ENCODE results near the gene EGF.

EGF gene

DNA sequence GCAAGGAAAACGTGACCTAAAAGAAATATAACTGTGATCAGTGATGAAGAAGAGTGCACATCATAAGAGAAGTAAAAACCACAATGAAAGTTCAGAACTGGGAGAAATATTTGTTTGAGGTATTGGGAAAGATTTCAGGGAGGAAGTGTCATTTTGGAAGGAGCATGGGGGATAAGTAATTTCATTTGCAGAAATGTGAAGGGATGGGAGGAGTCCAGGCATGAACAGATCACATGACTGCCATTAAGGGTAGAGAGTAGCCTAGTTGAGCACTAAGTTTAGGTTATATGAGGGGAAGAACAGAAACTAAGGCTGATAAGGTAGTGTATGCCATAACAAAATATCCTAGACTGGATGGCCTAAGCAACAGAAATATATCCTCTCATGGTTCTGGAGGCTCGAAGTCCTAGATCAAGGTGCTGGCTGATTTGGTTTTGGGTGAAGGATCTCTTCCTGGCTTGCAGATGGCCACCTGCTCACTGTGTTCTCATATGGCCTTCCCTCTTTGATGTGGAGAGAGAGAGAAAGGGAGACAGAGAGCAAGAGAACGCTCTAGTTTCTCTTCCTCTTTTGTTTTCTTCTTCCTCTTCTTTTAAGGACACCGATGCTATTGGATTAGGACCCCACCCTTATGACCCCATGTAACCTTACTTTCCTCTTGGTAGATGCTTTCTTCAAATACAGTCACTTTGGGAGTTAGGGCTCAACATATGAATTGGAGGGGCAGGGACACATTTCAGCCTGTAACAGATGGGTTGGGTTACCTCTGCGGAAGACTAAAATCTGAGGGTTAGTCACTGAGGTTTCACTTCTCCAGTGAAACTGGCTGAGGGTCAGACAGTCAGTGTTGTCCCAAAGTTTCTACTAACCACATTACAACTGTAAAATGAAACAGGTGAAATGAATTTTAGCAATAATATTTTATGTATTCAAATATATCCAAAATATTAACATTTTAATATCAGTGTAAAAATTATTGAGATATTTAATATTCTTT lies 77.9 kb downstream of the EGF start:
- Histone ChIP-seq H3K36me3 (no peaks in the 10 kb centered on the region), H3K27ac (no peak overlapping the region), H3K4me3 (ENCODE audit: low read depth in 1 of 2, low read length in 1 of 2) (no peak overlapping the region), H3K27me3 (no peaks in the 10 kb centered on the region), H3K9me3 (no peaks in the 10 kb centered on the region), H3K4me1 (ENCODE audit: control insufficient read depth in 1 of 2, insufficient read depth in 1 of 2, low read depth in 1 of 2, low read length in 1 of 2) (no peaks in the 10 kb centered on the region)
- TF ChIP-seq CTCF (IDR thresholded peaks at IDR 0.05) = no peak

GRCh38 chr4:109993116-109993515 lies 80.4 kb downstream of the EGF start:
- Histone ChIP-seq H3K27ac (no peak overlapping the region), H3K36me3 (no peaks in the 10 kb centered on the region), H3K27me3 (no peaks in the 10 kb centered on the region), H3K4me1 (ENCODE audit: control insufficient read depth in 1 of 2, insufficient read depth in 1 of 2, low read depth in 1 of 2, low read length in 1 of 2) (no peaks in the 10 kb centered on the region), H3K4me3 (ENCODE audit: low read depth in 1 of 2, low read length in 1 of 2) (no peak overlapping the region), H3K9me3 (no peaks in the 10 kb centered on the region)
- no peak for TF ChIP-seq CTCF (IDR thresholded peaks at IDR 0.05)

DNA sequence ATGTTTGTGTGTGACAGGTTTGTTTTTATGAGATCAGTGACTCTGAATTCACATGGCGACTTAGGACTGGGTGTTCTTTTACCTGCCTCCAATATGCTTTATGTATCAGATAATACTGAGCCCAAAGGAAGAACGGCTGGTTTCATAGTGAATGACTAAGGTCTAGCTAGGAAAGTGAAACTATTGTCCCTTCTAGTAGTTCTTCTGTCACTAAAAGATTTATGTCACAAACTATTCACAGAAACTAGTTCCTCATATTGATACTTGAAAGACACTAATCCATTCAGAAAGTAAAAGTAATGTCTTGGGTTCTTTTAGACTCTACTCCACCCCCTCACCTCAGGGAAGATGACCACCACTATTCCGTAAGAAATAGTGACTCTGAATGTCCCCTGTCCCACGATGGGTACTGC lies 81.7 kb downstream of the EGF start:
- Histone ChIP-seq H3K4me1 (ENCODE audit: control insufficient read depth in 1 of 2, insufficient read depth in 1 of 2, low read depth in 1 of 2, low read length in 1 of 2) (no peaks in the 10 kb centered on the region), H3K9me3 (no peaks in the 10 kb centered on the region), H3K27ac (no peak overlapping the region), H3K27me3 (no peaks in the 10 kb centered on the region), H3K4me3 (ENCODE audit: low read depth in 1 of 2, low read length in 1 of 2) (no peak overlapping the region), H3K36me3 (no peaks in the 10 kb centered on the region)
- TF ChIP-seq CTCF (IDR thresholded peaks at IDR 0.05) = no peak

- H3K9me3 ChIP-seq = no peaks in the 10 kb centered on the region
- H3K27me3 ChIP-seq = no peaks in the 10 kb centered on the region
- TF ChIP-seq CTCF (IDR thresholded peaks at IDR 0.05) = no peak
- no peaks in the 10 kb centered on the region for H3K4me1 ChIP-seq (ENCODE audit: control insufficient read depth in 1 of 2, insufficient read depth in 1 of 2, low read depth in 1 of 2, low read length in 1 of 2)
- H3K36me3 ChIP-seq = no peaks in the 10 kb centered on the region
- no peak overlapping the region for H3K27ac ChIP-seq
- H3K4me3 ChIP-seq (ENCODE audit: low read depth in 1 of 2, low read length in 1 of 2) = no peak overlapping the region
Observed at GRCh38 chr4:109996526-109996925, 83.8 kb downstream of the EGF start.

GRCh38 chr4:109998867-109999584 lies 86.3 kb downstream of the EGF start:
- Histone ChIP-seq H3K27me3 (no peaks in the 10 kb centered on the region), H3K4me1 (ENCODE audit: control insufficient read depth in 1 of 2, insufficient read depth in 1 of 2, low read depth in 1 of 2, low read length in 1 of 2) (no peaks in the 10 kb centered on the region), H3K9me3 (no peaks in the 10 kb centered on the region), H3K27ac (no peak overlapping the region), H3K36me3 (no peaks in the 10 kb centered on the region), H3K4me3 (ENCODE audit: low read depth in 1 of 2, low read length in 1 of 2) (no peak overlapping the region)
- no peak for TF ChIP-seq CTCF (IDR thresholded peaks at IDR 0.05)

Data from neutrophil (primary cell).